Nephron progenitor cell (in vitro differentiated cells): ENCODE data around the gene AKR1C2.
"Not testable (repeated sequence)": the region's sequence is repeated elsewhere in the genome, so short reads cannot be mapped to it uniquely, and the experiment has no call there.

Source experiments
- DNase-seq: peaks from one replicate; pipeline ENCODE4 v3.0.0; 2021
- H3K27ac Mint-ChIP-seq: 2 replicates; pipeline ENCODE4 v1.8.0; 2021; ENCODE audit warnings: mild to moderate bottlenecking, moderate library complexity, mixed read lengths
- H3K27me3 Mint-ChIP-seq: 2 replicates; pipeline ENCODE4 v1.8.0; 2021; ENCODE audit warnings: mild to moderate bottlenecking, low read depth, mixed read lengths; ENCODE audit not compliant: poor library complexity
- H3K36me3 Mint-ChIP-seq: 2 replicates; pipeline ENCODE4 v1.8.0; 2021; ENCODE audit warnings: low read depth, mixed read lengths
- H3K4me1 Mint-ChIP-seq: 2 replicates; pipeline ENCODE4 v1.8.0; 2021; ENCODE audit warnings: mixed read lengths
- H3K4me3 Mint-ChIP-seq: 2 replicates; pipeline ENCODE4 v1.8.0; 2021; ENCODE audit warnings: mild to moderate bottlenecking, moderate library complexity, mixed read lengths
- H3K9me3 Mint-ChIP-seq: 2 replicates; pipeline ENCODE4 v1.8.0; 2021; ENCODE audit warnings: mild to moderate bottlenecking, moderate library complexity, mixed read lengths
- CTCF ChIP-seq: fragments of 200-600 bp; sonication (generic); IDR thresholded peaks from 2 replicates; pipeline ENCODE4 v1.5.0; 2021; ENCODE audit warnings: antibody characterized with exemption

Gene AKR1C2

GRCh38 chr10:5014936-5015335, 11.3 kb upstream of the AKR1C2 start:
- Mint-ChIP-seq H3K27me3 (no peaks in the 10 kb centered on the region), H3K4me3 (no peak overlapping the region)

GRCh38 chr10:5014200-5014910, 10.7 kb upstream of the AKR1C2 start:
- H3K9me3 Mint-ChIP-seq: peaks cover 24% of the 10 kb centered on the region
- H3K27me3 Mint-ChIP-seq, H3K4me3 Mint-ChIP-seq, DNase-seq, H3K36me3 Mint-ChIP-seq, H3K27ac Mint-ChIP-seq: not testable (repeated sequence)
- H3K4me1 Mint-ChIP-seq: peaks cover 16% of the 10 kb centered on the region

More at GRCh38 chr10:5014936-5015335, 11.3 kb upstream of the AKR1C2 start:
- Mint-ChIP-seq H3K27ac (no peak overlapping the region), H3K4me1 (peaks cover 16% of the 10 kb centered on the region), H3K9me3 (peaks cover 22% of the 10 kb centered on the region), H3K36me3 (no peaks in the 10 kb centered on the region)
- DNase-seq: no peak
- no peak for TF ChIP-seq CTCF

GRCh38 chr10:5013385-5013784, 9.7 kb upstream of the AKR1C2 start:
- no peak for TF ChIP-seq CTCF
- Mint-ChIP-seq H3K27ac (no peak overlapping the region), H3K4me3 (no peak overlapping the region), H3K9me3 (peaks cover 27% of the 10 kb centered on the region), H3K36me3 (no peaks in the 10 kb centered on the region), H3K4me1 (peaks cover 11% of the 10 kb centered on the region), H3K27me3 (peaks cover 7% of the 10 kb centered on the region)
- DNase-seq: no peak

GRCh38 chr10:5012595-5012994, 8.9 kb upstream of the AKR1C2 start:
- Mint-ChIP-seq H3K27me3 (peaks cover 7% of the 10 kb centered on the region), H3K4me3 (no peak overlapping the region), H3K4me1 (peaks cover 3% of the 10 kb centered on the region), H3K9me3 (peaks cover 26% of the 10 kb centered on the region), H3K36me3 (no peaks in the 10 kb centered on the region), H3K27ac (no peak overlapping the region)
- TF ChIP-seq CTCF: no peak
- no peak for DNase-seq

GRCh38 chr10:5011392-5011791, 7.7 kb upstream of the AKR1C2 start:
- not testable (repeated sequence) for H3K4me1 Mint-ChIP-seq

GRCh38 chr10:5010043-5010442, 6.4 kb upstream of the AKR1C2 start:
- not testable (repeated sequence) for H3K4me3 Mint-ChIP-seq, DNase-seq, H3K4me1 Mint-ChIP-seq, H3K36me3 Mint-ChIP-seq, H3K27me3 Mint-ChIP-seq, H3K27ac Mint-ChIP-seq
- H3K9me3 Mint-ChIP-seq: peaks cover 21% of the 10 kb centered on the region

More at GRCh38 chr10:5011392-5011791, 7.7 kb upstream of the AKR1C2 start:
- not testable (repeated sequence) for DNase-seq, H3K4me3 Mint-ChIP-seq, H3K27me3 Mint-ChIP-seq, H3K27ac Mint-ChIP-seq, H3K36me3 Mint-ChIP-seq
- H3K9me3 Mint-ChIP-seq: peaks cover 19% of the 10 kb centered on the region

GRCh38 chr10:5008857-5009548, 5.3 kb upstream of the AKR1C2 start:
- H3K4me1 Mint-ChIP-seq, H3K27ac Mint-ChIP-seq, H3K4me3 Mint-ChIP-seq, H3K27me3 Mint-ChIP-seq, DNase-seq, H3K36me3 Mint-ChIP-seq: not testable (repeated sequence)
- H3K9me3 Mint-ChIP-seq: peaks cover 21% of the 10 kb centered on the region

- not testable (repeated sequence) for H3K27ac Mint-ChIP-seq, H3K36me3 Mint-ChIP-seq, DNase-seq, H3K27me3 Mint-ChIP-seq, H3K4me1 Mint-ChIP-seq, H3K4me3 Mint-ChIP-seq
- H3K9me3 Mint-ChIP-seq: peaks cover 20% of the 10 kb centered on the region
Measured at GRCh38 chr10:5004501-5004900, 844 bp upstream of the AKR1C2 start.

GRCh38 chr10:5004030-5004385, 351 bp upstream of the AKR1C2 start:
- peaks cover 16% of the 10 kb centered on the region for H3K9me3 Mint-ChIP-seq
- H3K27me3 Mint-ChIP-seq, DNase-seq, H3K36me3 Mint-ChIP-seq, H3K4me3 Mint-ChIP-seq, H3K4me1 Mint-ChIP-seq, H3K27ac Mint-ChIP-seq: not testable (repeated sequence)
